Fibroblast of lung (primary cell): ENCODE measurements around the gene SCN7A.

Source experiments
- CTCF ChIP-seq, 2 donors: IDR thresholded peaks in 1 of 2; conservative IDR thresholded peaks in 1 of 2; 1 replicate in 1 of 2; 2 replicates in 1 of 2; pipeline ENCODE4 v1.5.1; 2011 to 2012; ENCODE audit warnings: low read length in 2 of 2, control low read depth in 1 of 2, inconsistent platforms in 1 of 2, low read depth in 1 of 2, mild to moderate bottlenecking in 1 of 2
- EZH2 ChIP-seq: IDR thresholded peaks from 2 replicates; pipeline ENCODE4 v1.5.1; 2012; ENCODE audit warnings: low read length, control low read depth, mild to moderate bottlenecking; ENCODE audit errors: missing control alignments

GRCh38 chr2:166464187-166464586 is 29.9 kb downstream of the SCN7A start:
- no peak for TF ChIP-seq CTCF (conservative IDR thresholded peaks at IDR 0.05 in 1 of 2, IDR thresholded peaks at IDR 0.05 in 1 of 2; ENCODE audit: low read depth in 1 of 2, low read length in 2 of 2)
- TF ChIP-seq EZH2, result no peak
